Measurements from ENCODE around the gene FLNC. TPM values are rescaled to one million over a fixed set of nuclear protein-coding genes. Genes with fewer than 3 reads are reported as not detected.

FLNC gene
- total RNA-seq, 1 donor from 2014 or later, result 31.9 TPM

DNA sequence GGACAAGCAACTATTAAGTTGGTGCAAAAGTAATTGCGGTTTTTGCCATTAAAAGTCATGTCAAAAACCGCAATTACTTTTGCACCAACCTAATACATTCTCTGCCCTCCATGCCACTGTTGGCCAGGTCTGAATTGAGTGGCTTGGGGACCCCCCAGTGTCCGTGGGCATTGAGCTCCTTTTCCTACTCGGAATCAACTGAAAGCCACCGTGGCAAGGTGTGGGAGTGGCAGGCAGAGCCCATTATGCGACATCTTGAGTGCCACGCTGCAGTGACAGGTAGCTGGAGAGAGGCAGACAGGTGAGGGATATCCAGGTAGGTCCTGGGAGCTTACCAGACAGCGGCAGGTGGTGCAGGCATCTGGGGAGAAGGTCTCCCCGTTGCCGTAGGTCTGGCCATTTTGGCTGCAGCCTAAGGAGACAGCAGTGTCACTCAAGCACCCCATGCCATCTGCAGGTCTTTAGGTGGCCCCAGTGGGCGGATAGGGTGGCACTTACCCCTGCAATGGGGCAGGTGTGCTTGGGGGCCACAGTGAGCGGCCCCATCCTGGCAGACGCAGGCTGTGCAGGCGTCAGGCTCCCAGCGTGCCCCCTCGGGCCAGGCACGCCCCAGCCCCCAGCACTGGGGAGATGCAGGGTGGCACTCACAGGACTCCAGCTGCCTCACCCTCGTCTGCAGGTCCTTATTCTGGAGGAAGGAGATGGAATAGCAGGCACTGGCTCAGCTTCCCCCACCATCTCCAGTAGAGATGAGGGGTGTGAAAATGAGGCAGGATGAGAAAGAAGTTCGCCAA is 76.8 kb downstream of the FLNC start:
- TF ChIP-seq, protein P1, sequence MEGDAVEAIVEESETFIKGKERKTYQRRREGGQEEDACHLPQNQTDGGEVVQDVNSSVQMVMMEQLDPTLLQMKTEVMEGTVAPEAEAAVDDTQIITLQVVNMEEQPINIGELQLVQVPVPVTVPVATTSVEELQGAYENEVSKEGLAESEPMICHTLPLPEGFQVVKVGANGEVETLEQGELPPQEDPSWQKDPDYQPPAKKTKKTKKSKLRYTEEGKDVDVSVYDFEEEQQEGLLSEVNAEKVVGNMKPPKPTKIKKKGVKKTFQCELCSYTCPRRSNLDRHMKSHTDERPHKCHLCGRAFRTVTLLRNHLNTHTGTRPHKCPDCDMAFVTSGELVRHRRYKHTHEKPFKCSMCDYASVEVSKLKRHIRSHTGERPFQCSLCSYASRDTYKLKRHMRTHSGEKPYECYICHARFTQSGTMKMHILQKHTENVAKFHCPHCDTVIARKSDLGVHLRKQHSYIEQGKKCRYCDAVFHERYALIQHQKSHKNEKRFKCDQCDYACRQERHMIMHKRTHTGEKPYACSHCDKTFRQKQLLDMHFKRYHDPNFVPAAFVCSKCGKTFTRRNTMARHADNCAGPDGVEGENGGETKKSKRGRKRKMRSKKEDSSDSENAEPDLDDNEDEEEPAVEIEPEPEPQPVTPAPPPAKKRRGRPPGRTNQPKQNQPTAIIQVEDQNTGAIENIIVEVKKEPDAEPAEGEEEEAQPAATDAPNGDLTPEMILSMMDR (IDR thresholded peaks at IDR 0.05), result no peak
- no peak for TF ChIP-seq POLR2AphosphoS5 (IDR thresholded peaks at IDR 0.05; ENCODE audit: insufficient read depth in 1 of 2, low read depth in 1 of 2)
- no peak for TF ChIP-seq POLR2A (IDR thresholded peaks at IDR 0.05)
- Histone ChIP-seq H3K27ac (no peak overlapping the region), H3K4me3 (no peak overlapping the region), H3K9me3 (no peaks in the 10 kb centered on the region), H3K36me3 (no peaks in the 10 kb centered on the region), H3K27me3 (no peaks in the 10 kb centered on the region), H3K4me1 (peaks cover 21% of the 10 kb centered on the region)
- intact Hi-C loops (cut with DNase I), result no loop called here
- no peak for DNase-seq (ENCODE audit: extremely low spot score in 2 of 2)

Other genes starting within 250 kb of the FLNC start
- gene GARIN1A, start 158.1 kb upstream of the FLNC start, total RNA-seq, result 1.5 TPM
- 65.3 TPM for gene CALU, start 91.0 kb upstream of the FLNC start, total RNA-seq
- not detected for gene OPN1SW, start 54.6 kb upstream of the FLNC start, total RNA-seq
- 17.9 TPM for gene CCDC136, start 38.4 kb upstream of the FLNC start, total RNA-seq
- 119 TPM for gene ATP6V1F, start 32.5 kb downstream of the FLNC start, total RNA-seq
- 1.2 TPM for gene KCP, start 80.3 kb downstream of the FLNC start, total RNA-seq
- gene IRF5, start 107.5 kb downstream of the FLNC start, total RNA-seq, result 15.0 TPM
- gene TNPO3, start 224.7 kb downstream of the FLNC start, total RNA-seq, result 33.9 TPM